Stimulated activated CD4-positive, alpha-beta T cell treated with anti-CD3 and anti-CD28 coated beads, TNF-alpha, amount 100 ng/mL, for 4 hours (primary cell): ENCODE measurements around the gene ASRGL1.
"Not testable (repeated sequence)": the region's sequence is repeated elsewhere in the genome, so short reads cannot be mapped to it uniquely, and the experiment has no call there.

Experiments used
- DNase-seq, 3 experiments: peaks; one replicate each; pipeline ENCODE4 v3.0.0-alpha.2; 2020; ENCODE audit warnings: low read depth in 3 of 3

The ASRGL1 gene

DNA sequence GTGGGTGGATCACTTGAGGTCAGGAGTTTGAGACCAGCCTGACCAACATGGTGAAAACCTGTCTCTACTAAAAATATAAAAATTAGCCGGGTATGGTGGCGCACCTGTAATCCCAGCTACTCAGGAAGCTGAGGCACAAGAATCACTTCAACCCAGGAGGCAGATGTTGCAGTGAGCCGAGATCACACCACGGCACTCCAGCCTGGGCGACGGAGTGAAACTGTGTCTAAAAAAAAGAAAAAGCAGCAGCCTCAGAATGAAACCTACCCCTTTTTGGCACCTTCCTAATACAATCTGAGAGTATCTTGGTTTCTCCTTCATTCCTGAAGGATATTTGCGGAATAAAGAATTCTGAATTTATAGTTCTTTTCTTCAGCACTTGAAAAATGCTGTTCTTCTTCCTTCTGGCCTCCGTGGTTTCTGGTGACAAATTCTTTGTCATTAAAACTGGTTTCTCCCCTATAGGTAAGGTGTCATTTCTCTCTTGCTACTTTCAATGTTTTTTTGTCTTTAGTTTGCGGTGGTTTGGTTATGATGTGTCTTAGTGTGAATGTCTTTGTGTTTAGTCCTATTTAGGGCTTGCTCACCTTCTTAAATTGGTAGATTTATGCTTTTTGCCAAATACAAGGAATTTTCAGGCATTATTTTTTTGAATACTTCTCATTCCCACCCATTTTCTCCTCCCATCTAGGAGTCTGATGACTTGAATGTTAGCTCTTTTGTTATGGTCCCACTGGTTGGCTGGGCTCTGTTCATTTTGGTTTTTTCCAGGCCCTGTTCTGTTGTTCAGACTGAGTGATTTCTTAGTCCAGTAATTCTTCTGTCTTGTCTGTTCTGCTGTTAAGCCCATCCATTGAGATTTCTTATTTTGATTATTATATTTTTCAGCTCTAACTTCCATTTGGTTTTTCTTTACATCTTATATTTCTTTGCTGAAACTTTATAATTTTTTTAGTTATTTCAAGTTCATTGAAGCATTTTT lies 15.4 kb downstream of the ASRGL1 start:
- no peak for DNase-seq

DNA sequence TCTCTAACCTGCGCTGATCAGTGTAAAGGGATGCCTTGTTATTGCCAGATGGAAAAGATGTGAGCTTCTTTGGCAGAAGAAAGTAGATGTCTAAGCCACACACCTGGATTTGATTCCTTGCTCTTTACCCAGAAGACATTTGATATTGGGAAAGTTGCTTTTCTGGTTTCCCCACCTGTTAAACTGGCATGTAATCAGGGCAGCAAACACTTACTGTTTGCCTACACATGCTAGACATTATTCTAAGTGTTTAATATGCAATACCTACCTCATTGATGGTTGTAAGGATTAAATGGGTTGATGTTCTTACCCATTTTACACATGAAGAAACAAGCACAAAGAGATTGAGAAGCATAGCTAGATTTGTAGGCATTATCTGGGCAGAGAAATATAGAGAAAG lies 16.6 kb downstream of the ASRGL1 start:
- no peak for DNase-seq

DNA sequence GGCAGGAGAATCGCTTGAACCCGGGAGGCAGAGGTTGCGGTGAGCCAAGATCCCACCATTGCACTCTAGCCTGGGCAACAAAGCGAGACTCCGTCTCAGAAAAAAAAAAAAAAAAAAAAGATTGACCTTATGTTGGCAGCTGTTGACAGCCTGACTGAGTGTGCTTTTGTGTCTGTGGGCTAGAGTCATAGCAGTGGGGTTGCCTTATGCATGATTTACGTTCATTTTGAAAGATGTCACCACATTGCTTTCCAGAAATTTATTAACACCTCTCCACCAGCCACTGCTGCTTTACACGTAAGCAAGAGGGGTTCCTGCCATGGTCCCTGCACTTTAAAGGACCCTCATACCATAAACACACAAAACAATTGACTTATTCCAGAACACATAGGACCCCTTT lies 21.0 kb downstream of the ASRGL1 start:
- no peak for DNase-seq

- DNase-seq: no peak
These were observed 22.2 kb downstream of the ASRGL1 start for GRCh38 chr11:62359475-62359874.

- DNase-seq: no peak
These were observed 23.4 kb downstream of the ASRGL1 start for GRCh38 chr11:62360685-62361084.

- not testable (repeated sequence) for DNase-seq
These were observed 31.7 kb downstream of the ASRGL1 start for GRCh38 chr11:62368861-62369477.

- peak in 2 of 3 experiments; percentile 6 to 21 for DNase-seq
These were observed 33.6 kb downstream of the ASRGL1 start for GRCh38 chr11:62370743-62371440.

GRCh38 chr11:62372871-62373270 lies 35.6 kb downstream of the ASRGL1 start:
- DNase-seq: no peak

DNA sequence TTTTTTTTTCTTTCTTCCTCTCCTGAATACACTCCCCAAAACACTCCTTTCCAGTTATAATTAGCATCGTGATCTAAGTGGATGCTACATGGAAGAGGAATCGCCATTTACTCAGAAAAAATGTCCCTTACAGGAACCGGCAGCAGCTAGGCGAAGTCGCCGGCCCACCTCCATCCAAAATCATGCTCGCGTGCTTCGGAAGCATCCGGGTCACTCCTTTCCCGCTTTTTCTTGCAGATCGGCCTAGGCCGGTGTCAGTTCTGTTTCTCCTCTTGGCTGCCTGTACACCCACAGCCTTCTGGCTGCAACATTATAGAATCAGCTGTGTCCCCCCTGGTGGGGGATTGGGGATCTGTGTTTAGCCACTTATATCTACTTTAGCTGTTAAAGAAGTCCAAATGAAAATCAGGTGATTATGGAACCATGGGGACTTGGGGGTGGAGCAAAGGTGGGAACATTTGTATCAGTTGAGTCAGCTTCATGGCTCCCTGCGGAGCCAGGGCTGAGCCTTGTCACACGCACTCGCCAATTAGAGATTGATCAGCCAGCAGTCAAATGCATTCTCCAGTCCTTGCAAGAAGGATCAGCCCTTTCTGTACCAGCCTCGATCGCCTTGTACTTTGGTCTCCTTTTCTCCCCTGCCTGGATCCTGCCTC lies 36.3 kb downstream of the ASRGL1 start:
- DNase-seq: no peak

GRCh38 chr11:62374801-62375200 lies 37.6 kb downstream of the ASRGL1 start:
- DNase-seq: no peak

GRCh38 chr11:62378459-62379063 lies 41.3 kb downstream of the ASRGL1 start:
- not testable (repeated sequence) for DNase-seq

DNA sequence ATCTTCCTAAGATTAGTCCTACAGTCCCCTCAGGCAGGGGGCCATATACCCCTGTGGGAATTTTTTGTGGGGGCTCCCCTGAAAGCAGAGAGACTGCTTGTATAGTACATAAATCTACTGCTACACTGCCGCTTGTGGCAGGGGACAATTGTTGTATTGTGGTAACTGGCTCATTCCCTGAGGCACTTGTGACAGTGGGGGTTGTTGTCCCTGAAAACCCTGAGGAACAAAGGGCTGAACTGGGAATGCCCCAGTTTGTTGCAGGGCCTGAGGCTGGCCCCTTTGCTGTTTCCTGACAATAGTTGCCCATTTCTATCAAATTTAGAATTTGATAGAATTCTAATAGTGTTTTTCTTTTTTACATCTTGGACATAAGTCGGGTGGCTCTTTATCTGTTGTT lies 42.3 kb downstream of the ASRGL1 start:
- not testable (repeated sequence) for DNase-seq

- DNase-seq: not testable (repeated sequence)
These were observed 43.6 kb downstream of the ASRGL1 start for GRCh38 chr11:62380821-62381245.

GRCh38 chr11:62383822-62384221 lies 46.6 kb downstream of the ASRGL1 start:
- DNase-seq: no peak

DNA sequence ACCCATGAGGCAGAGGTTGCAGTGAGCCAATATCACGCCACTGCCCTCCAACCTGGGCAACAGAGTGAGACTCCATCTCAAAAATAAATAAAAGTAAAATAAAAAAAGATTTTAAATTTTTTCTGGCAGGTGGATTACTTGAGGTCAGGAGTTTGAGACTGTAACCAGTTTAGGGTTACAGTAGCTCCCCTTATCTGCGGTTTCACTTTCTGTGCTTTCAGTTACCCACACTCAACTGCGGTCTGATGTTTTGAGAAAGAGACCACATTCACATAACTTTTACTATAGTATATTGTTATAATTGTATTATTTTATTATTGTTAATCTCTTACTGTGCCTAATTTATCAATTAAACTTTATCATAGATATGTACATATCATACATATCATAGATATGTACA lies 48.8 kb downstream of the ASRGL1 start:
- DNase-seq: not testable (repeated sequence)

DNA sequence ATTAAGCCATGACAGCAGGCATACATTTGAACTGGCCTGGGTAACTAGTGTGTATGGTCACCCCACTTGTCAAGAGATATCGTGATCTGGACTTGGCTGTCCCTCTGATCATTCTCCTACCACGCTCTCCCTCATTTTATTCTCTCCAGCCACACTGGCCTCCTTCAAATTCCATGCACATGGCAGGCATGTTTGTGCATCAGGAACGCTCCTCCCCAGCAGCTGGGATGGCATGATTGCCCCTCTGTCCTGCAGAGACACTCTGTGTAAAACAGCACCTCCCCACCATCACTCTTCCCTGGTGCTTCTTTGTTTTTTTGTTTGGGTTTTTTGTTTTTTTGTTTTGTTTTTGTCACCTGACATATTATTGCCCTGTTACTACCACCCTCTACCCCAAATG lies 50.1 kb downstream of the ASRGL1 start:
- DNase-seq: no peak

- DNase-seq: no peak
These were observed 51.8 kb downstream of the ASRGL1 start for GRCh38 chr11:62388999-62389398.

DNA sequence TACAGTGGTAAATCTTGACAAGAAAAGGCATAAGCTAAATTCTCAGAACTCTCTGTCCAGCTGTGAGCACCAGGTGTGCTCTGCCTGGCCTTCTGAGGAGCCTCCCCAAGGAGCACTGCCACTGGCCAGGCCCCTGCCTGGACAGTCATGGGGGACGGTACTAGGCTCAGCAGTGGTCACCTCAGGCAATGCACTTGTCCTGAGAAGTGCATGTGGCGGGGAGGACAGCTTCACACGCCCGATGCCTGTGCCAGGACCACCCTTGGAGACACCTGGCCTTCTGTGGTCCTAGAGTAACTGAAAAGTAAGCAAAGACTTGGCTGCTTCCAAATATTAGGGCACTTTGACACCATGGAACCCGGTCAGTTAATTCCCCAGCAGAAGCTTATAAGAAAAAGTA lies 53.0 kb downstream of the ASRGL1 start:
- no peak for DNase-seq

DNA sequence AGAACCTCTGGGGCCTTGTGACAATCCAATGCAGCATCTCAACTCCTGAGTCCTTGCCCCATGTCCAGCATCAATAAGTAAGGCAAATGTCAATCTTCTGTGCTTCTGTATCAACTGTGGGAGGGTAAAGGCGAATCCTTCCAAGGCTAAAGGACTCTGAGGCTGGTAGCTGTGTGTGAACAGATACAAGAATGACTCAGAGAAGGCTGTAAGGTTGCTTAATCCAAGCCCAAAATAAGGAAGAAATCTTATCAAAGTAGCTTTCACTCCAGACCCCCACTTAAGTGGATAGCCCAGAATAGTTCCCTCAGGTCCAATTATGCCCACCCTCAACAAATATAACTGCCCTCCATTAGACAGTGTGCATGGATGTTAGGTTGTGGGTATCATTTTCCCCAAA lies 53.5 kb downstream of the ASRGL1 start:
- DNase-seq: no peak

GRCh38 chr11:62391642-62392425 lies 54.6 kb downstream of the ASRGL1 start:
- DNase-seq: no peak

DNA sequence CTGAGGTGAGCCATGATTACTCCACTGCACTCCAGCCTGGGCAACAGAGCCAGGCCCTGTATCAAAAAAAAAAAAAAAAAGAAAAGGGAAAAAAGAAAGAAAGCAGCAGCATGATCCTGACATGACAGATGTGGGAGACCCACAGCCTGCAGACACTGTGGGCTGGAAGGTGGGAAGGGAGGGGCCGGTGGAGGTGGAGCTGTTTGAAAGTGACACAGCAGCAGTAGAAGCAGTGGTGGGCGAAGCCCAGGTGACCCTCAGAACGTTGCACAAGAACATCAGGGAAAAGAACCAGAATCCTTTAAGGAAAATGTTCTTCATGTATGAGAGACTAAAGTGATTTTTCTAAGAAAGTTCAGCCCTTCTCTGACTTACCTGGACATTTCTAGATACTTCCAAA lies 55.3 kb downstream of the ASRGL1 start:
- no peak for DNase-seq
